ENCODE data around the gene CLIP1.

CLIP1 gene

DNA sequence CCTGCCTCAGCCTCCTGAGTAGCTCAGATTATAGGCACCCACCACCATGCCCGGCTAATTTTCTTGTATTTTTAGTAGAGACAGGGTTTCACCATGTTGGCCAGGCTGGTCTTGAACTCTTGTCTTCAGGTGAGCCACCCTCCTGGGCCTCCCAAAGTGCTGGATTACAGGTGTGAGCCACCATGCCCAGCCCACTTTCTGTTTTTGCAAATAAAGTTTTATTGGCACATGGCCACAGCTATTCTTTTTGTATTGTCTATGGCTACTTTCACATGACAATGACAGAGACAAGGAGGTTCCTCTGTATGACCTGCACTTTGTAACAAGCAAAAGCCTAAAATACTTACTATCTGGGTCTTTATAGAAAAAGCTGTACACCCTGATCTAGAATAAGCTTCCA, 176.9 kb downstream of the CLIP1 start:
- no peak for DNase-seq

DNA sequence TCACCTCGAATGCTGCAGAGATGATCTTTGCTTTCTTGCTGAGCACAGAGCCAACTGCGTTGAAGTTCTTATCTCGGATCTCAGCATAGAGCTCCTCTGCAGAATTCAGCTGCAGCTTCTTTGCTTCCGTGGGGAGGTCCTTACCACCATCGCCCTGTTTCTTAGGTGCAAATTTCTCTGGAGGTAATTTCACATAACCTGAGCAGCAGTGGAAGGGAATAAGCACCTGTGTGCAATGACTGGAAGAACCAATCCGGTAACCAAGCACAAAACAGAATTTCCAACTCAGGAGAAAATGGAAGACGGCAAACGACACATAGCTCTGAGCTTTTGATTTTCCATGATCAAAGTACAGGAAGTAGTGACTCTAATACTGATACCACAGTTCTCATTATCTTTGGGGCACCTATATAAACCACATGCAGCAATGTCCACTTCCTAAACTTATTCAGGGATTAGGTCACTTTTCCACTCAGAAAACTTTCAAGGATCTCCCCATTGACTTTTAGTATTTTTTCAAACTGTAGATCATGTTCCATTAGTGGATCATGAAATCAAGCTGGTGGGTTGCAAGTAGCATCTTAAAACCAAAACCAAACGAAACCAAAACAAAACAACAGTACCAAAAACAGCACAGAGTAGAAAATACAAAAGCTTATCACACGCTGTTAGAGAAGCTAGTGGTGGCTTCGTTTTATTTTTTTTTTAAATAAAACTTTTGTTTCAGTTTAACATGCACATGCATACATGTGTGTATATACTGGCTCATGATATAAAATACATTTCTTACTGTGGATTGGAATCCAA, 177.7 kb downstream of the CLIP1 start:
- no peak for DNase-seq

DNA sequence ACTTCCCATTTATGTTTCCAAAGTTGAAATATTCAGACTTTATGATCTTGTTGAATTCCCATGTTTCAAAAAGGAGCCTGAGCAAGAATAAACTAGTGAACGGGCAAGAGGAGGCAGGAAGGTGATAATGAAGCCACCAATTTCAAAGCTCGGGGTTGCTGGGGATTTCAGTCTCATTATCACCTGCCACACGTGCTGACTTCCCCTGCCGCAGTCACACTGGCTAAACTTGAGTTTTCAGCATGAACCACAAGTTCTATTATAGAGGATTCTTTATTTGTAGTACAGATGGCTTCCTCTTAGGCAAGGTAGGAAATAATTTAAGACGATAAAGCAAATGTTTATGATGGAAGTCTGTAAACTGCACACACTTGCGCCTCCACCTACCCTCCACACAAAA, 178.5 kb downstream of the CLIP1 start:
- DNase-seq, result no peak

DNA sequence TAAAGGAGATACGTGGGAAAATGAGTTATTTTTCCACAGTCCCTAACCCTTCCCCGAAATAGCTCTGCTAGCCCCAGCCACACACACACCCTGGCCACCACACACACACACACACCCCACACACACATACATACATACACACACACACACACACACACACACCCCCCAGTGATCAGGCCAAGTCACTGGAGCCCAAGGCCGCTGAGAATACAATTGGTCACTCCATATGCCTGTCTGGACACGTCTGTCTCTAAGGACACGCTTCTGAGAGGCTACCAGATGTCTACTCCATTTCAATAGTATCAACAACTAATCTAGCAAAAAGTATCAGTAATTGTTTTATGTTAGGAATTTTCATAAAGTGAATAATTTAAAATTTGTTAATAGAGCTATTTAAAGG, 183.6 kb downstream of the CLIP1 start:
- DNase-seq, result no peak

DNA sequence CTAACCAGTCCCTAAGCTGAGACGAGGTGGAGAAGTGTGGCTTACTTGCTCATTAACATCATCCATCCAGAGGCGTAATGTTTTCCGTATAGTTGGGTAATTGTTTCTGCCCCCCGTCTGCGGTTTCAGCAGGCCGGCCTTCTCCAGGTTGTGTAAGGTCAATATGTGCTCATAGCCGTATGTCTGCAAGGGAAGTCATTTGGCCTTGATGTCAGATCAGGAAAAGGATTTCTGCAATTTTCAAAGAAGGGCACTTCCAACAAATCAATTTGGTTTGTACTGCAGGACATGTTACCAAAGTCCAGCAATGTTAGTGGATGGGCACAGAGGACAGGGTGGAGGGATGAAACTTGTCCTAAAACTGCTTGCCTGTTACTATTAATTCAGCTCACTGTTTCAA, 186.7 kb downstream of the CLIP1 start:
- DNase-seq, result no peak

DNA sequence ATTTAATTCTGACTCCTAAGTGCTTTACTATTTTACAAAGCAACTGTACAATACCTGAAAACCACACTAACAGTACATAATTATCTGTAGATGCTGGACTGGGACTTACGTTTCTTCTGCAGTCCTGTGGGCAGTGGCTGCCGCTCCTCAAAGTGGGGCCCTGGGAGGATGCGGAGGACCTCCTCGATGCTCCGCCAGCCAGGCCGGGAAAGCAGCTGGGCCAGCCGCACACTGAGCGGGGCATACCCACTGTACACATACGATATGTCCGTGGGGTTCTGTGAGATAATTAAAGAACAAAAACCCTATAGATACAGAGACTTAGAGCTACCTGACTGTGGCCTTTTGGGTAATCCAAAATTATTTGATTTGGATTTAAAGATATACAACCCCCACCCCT, 189.8 kb downstream of the CLIP1 start:
- no peak for DNase-seq

DNA sequence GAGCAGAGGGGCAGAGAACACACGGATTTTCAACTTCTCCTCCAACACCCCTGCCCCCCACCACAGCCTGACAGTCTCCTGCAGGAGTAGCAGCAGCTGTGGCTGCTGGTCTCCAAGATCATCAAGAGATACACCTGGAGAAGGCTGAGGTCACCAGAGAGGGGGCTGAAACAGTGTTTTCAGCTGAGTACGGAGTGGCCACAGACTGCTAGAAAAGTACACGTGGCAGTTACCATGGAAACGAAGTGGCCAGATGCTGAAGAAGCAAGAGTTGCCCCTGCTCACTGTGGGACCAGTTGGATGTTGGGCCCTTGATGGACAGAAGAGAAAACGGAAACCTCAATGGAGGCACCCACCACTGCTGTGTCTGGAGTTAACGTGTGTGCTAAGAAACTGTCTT, 191.7 kb downstream of the CLIP1 start:
- no peak for DNase-seq

DNA sequence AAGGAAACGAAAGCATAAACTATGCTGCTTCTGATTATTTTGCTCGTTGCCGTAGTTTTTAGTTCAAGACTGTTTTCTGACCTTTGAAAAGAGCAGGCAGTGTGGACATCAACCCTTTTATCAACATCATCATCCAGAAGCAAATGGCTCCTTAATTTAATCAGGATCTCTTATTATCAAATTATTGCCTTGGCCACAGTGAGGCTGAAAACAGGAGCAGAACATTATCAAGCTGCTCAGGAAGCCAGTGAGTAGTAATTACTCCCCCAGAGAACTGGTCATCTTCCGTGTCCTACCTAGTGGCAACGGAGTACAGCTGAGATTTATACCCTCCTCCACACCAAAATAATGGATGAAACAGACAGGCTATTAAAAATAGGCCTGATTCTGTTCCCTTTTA, 194.4 kb downstream of the CLIP1 start:
- DNase-seq, result no peak

DNA sequence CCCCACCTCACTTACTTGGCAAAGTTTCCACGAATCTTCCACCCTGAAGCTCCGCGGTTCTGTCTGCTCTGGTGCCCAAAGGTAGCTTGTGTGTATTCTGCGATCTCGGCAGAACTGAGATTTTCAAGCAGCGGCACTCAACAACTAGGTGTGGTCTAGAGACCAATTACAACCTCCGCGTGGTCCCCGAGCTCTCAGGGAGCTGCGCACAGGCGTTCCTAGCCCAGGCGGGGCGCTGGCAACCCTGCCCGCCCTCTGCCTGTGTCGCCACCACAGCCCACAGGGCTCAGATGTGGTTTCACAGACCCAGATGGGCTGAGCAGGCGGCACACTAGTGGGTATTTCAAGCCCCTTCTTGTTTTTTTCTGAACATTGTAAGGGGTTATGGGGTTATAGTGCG, 195.1 kb downstream of the CLIP1 start:
- no peak for DNase-seq

DNA sequence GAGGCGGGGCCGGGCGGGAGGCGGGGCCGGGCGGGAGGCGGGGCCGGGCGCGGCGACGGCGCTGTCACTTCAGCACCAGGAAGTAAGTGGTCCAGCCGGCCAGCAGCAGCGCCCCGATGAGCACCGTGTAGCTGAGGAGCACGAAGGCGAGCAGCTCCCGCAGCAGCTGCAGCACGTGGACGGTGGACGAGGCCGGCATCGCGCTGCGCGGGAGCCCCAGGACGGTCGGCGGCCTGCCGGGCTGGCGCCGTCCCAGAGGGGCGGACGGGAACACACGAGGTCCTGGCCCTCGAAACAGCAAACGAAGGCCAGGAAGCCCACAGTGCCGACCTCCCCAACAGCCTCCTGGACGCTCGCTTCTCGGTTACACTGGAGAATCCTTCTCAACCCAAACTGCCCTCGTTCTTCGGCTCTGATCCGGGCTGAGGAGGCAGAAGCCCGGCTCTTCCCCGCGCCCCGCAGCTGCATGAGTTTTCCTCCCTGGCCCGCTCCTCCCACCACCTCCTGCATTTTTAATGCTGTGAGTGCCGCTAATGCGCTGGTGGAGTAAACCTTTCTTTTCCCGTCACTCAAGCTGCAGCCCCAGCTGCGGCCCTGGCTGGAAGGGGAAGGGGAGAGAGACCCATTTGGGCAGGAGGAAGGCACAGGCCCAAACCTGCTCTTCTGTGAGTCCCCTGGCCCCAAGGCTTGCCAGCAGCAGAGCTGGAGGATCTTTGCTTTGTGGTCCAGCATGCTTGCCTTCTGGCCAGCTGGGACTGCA, 195.9 kb downstream of the CLIP1 start:
- DNase-seq, result no peak

DNA sequence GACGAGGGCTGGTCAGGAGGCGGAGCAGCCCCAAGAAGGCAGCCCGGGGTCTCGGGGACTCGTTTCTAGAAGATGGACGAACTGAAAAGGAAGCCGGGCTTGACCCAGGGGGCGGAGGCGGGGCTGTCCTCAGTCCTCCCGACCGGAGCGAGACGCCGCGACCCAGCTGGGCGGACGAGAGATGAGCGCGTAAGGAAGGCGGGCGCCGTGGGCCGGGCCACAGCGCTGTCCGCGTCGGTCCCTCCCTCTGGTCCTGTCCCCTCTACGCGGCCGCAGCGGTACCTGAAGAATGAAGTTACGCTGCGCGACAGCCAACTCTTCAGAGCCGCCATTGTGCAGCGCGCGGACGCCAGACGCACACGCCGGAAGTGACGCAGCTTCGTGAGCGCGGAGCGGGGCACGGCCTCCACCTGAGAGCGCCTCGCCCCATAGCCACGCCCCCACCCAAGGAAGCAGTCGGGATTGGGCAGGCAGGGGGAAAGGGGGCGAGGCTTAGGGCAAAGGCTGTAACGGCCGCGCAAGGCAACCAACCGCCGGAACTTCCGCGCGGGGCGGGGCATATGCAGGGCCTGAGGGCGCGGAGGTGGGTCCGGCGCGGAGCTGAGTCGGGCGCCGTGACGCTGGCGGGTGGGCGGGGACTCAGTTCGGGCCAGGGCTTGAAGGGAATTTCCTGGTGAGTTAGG, 196.6 kb downstream of the CLIP1 start, which contains the start of gene DIABLO:
DIABLO (minus strand) TSS at position 370 of the 683 bp plus-strand sequence; CDS start at position 332, 38 bp downstream.
- peak; percentile 99 for DNase-seq
